Ishikawa (cell line): Measurements from ENCODE around the gene CXCR4.

ENCODE experiments used
- CEBPB ChIP-seq: IDR thresholded peaks from 2 replicates; pipeline ENCODE4 v1.6.1; 2012
- CREB1 ChIP-seq: IDR thresholded peaks from 2 replicates; pipeline ENCODE4 v1.6.1; 2012; ENCODE audit warnings: low read depth
- EGR1 ChIP-seq: IDR thresholded peaks from 2 replicates; pipeline ENCODE4 v1.6.1; 2012
- EP300 ChIP-seq: IDR thresholded peaks from 2 replicates; pipeline ENCODE4 v1.6.1; 2012; ENCODE audit warnings: borderline replicate concordance
- FOXM1 ChIP-seq: IDR thresholded peaks from 2 replicates; pipeline ENCODE4 v1.6.1; 2012; ENCODE audit warnings: low read depth, borderline replicate concordance
- MAX ChIP-seq: IDR thresholded peaks from 2 replicates; pipeline ENCODE4 v1.6.1; 2012
- NFIC ChIP-seq: IDR thresholded peaks from 2 replicates; pipeline ENCODE4 v1.6.1; 2012
- RAD21 ChIP-seq: IDR thresholded peaks from 2 replicates; pipeline ENCODE4 v1.6.1; 2012; ENCODE audit warnings: low read depth
- REST ChIP-seq: IDR thresholded peaks from 2 replicates; pipeline ENCODE4 v1.6.1; 2012; ENCODE audit warnings: low read depth, mild to moderate bottlenecking
- TAF1 ChIP-seq: IDR thresholded peaks from 2 replicates; pipeline ENCODE4 v1.6.1; 2012; ENCODE audit warnings: low read depth, mild to moderate bottlenecking
- TCF12 ChIP-seq: IDR thresholded peaks from 2 replicates; pipeline ENCODE4 v1.6.1; 2012; ENCODE audit warnings: low read depth
- TEAD4 ChIP-seq: IDR thresholded peaks from 2 replicates; pipeline ENCODE4 v1.6.1; 2012
- USF1 ChIP-seq: IDR thresholded peaks from 2 replicates; pipeline ENCODE4 v1.6.1; 2012
- YY1 ChIP-seq: IDR thresholded peaks from 2 replicates; pipeline ENCODE4 v1.6.1; 2012; ENCODE audit warnings: low read depth
- ZBTB7A ChIP-seq: IDR thresholded peaks from 2 replicates; pipeline ENCODE4 v1.6.1; 2012; ENCODE audit warnings: low read depth

Gene CXCR4

GRCh38 chr2:136107051-136108033 is 10.6 kb downstream of the CXCR4 start:
- TF ChIP-seq ZBTB7A (no peak), NFIC (no peak), RAD21 (no peak), TEAD4 (no peak), CREB1 (no peak), CEBPB (no peak), YY1 (no peak), EP300 (no peak), EGR1 (no peak), FOXM1 (no peak), TCF12 (no peak), USF1 (no peak), TAF1 (no peak), REST (no peak)

GRCh38 chr2:136106505-136106904 is 11.4 kb downstream of the CXCR4 start:
- TF ChIP-seq CREB1 (no peak), FOXM1 (no peak), YY1 (no peak), ZBTB7A (no peak), TEAD4 (no peak), NFIC (no peak)

- TF ChIP-seq EGR1: no peak
- no peak for TF ChIP-seq REST
- no peak for TF ChIP-seq RAD21
- TF ChIP-seq USF1: no peak
- no peak for TF ChIP-seq NFIC
- TF ChIP-seq MAX: no peak
- no peak for TF ChIP-seq ZBTB7A
- TF ChIP-seq CEBPB: no peak
- TF ChIP-seq YY1: no peak
- TF ChIP-seq FOXM1: no peak
- TF ChIP-seq TAF1: no peak
- TF ChIP-seq TEAD4: no peak
- TF ChIP-seq TCF12: no peak
These were observed 13.0 kb downstream of the CXCR4 start for GRCh38 chr2:136104977-136105376.

- TF ChIP-seq EGR1: no peak
- TF ChIP-seq CEBPB: no peak
- TF ChIP-seq YY1: no peak
- no peak for TF ChIP-seq FOXM1
- no peak for TF ChIP-seq EP300
- no peak for TF ChIP-seq REST
- TF ChIP-seq TCF12: no peak
- no peak for TF ChIP-seq MAX
These were observed 16.9 kb downstream of the CXCR4 start for GRCh38 chr2:136101042-136101441.
